Germinal center (tissue), 1 donor: ENCODE results near the gene H2BK1.

Experiments used
- DNase-seq: peaks from one replicate; pipeline ENCODE4 v3.0.0; 2012; ENCODE audit warnings: mixed read lengths, low spot score

H2BK1 gene

DNA sequence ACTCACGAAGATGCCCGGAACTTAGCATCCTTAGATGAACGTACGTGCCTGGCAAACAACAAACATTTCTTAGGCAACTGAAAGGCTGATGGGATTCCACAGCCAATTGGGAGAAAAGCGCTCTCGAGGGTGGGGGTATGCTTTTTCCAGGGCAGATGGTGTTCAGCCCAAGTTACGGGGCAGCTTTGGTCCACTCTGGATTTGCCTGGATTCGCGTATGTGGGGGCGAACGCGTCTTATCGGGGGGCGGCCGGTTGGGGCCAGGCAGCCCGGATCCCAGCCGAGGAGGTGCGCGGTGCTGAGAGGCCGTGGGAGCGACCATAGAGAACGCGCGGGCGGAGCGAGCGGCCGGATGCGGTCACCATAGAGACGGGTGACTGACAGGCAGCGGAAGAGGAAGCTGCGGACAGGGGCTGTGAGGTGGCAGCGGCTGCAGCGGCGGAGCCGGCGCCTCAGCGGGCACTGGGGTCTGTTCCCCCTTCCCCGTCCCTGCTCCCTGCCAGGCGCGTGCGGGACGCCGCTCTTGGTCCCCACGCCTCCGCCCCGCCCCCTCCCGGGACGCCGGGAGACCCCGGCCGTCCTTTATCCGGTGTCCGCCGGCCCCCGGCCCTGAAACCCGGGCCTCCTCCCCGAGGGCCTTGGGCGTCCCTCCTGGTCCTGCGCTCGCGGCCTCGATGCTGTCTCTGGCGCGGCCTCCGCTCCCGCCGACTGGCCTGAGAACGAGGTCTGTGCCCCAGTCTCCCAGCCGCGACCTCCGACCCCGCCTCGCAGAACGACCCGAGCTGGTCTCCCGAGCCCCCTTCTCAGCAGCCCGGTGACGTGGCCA, 22.0 kb upstream of the H2BK1 start, which contains the start of gene CHPF2:
Gene CHPF2 (plus strand): TSS at position 393 of the 826 bp plus-strand sequence. CDS start 1,529 bp downstream, outside the sequence.
- DNase-seq: peak; percentile 93

GRCh38 chr7:151231080-151231479, 20.8 kb upstream of the H2BK1 start:
- DNase-seq: no peak

GRCh38 chr7:151229249-151229648, 19.0 kb upstream of the H2BK1 start:
- DNase-seq: no peak

DNA sequence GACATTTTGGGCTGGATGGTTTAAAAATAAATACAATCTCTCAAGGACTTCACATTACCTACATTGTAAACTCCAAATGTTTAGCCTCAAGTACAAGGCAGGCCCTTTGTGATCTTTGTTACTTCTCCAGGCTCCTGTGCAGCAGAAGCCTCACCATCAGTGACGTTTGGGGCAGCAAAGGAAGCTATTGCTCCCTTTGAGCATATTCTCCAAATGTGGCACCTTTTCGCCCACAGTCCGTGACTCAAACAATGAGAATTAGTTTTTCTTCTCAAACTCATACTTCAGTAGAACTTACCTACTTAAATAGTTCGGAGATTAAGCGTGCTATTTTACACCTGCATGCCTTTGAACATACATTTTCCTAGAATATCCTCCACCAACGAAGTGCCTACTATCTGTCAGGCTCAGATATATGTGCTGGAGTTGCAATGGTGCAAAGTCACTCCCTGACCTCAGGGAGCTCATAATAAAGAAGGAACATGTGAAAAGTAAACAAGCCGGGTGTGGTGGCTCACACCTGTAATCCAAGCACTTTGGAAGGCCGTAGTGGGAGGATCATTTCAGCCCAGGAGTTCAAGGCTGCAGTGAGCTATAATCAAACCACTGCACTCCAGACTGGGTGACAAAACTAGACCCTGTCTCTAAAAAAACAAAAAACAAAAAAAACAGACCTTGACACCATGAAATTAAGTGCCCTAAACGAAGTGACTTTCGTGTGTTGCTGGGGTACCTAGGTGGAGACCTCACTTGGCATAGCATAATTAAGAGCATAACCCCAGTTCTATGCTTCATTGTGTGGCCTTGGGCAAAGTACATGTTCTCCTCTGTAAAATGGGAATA, 18.0 kb upstream of the H2BK1 start:
- no peak for DNase-seq

DNA sequence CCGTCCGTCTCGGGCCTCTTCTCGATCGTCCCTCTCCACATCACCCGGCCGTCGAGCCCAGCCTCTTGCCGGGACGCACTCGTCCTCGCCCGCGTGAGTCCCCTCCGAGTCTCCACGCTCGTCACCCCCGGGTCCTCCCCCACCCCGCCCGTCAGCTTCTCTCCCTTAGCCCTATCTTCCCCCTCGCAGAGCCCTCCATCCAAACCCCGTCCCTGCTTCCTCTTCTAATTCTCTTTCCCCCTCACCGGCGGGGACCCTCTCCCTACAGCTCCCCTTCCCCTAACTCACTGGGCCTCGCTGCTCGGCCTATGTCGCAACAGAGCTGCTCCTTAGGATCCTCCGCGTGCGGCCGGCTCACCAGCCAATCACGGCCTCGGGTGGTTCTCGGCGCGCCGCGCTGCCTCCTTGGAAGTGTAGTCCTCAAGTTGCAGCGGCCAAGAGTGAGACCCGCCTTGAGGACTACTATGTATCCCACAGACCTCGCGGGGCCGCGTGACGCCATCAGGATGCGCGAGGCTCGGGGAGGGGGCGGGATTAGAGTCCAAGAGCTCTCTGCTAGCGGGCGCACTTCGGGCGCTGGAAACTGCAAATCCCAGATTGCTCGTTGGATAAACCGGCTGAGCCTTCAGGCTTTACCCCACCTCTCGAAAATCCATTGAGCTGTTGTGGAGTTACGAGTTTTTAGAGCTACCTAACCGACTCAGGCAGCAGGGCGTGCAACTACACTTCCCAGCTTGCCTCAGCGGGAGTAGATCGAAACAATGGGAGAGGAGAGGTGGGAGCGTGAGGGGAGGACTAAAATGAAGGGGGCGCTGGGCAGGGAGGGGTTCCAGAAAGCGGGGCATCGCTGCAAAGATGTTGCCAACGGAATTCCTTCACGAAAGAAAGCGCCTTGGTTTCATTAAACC, 16.8 kb upstream of the H2BK1 start, which contains the start of gene ABCF2:
Gene ABCF2 (minus strand): TSS at position 331 of the 908 bp plus-strand sequence. CDS start 747 bp downstream, outside the sequence.
- DNase-seq: peak; percentile 98

DNA sequence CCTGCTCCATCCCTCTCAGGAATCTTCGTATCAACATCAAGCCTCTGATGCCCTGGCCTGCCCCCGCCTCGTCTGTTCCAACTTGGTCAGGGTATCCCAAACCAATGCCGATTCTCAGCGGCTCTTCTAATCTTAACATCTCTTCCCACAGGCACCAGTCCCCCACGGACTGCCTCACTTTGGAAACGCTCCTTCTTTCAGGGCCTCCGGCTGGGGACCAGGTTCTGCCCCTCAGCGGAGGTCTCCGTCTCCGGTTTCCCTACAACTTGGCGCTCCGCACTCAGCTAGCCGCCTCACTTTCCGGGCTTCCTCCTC, 16.2 kb upstream of the H2BK1 start:
- DNase-seq: no peak

GRCh38 chr7:151225948-151226510, 15.7 kb upstream of the H2BK1 start:
- DNase-seq: no peak

- DNase-seq: no peak
Observed at GRCh38 chr7:151223728-151224127, 13.4 kb upstream of the H2BK1 start.

DNA sequence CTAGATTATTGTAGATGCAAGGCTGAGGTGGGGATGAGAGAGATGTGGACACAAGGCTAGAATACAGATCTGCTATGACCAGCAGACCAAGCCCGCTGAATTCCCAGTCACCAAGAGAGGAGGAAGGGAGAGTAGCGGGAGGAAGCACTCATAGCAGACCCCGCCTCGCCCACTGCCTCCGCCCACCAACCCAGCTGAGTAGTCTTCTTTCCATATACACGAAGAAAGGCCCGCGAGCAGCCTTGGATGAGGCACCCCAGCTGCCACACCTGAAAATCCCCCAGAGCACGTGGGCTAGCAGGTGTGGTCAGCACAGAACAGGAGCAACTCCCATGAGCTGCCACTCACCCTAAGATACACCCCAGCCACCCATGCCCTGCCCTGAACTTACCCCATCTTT, 7.9 kb upstream of the H2BK1 start:
- no peak for DNase-seq

DNA sequence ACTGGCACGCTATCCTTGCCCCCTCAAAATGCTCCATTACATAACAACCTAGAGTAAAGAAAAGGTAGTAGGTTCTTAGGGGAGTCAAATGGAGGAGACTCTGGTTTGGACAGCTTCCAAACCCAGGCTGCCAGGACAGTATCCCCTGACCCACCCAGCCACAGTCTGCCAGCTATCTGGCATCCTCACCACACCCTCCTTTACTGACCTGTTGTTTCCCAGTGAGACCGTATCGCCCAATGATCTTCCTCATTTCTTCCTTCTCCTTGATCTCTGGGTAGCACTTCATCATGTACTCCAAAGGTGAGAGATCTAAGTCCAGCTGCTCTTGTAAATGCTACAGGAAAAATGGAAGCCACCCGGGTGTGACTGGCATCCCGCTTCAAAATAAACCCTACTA, 5.1 kb upstream of the H2BK1 start:
- no peak for DNase-seq

- no peak for DNase-seq
Observed at GRCh38 chr7:151213826-151214225, 3.5 kb upstream of the H2BK1 start.

DNA sequence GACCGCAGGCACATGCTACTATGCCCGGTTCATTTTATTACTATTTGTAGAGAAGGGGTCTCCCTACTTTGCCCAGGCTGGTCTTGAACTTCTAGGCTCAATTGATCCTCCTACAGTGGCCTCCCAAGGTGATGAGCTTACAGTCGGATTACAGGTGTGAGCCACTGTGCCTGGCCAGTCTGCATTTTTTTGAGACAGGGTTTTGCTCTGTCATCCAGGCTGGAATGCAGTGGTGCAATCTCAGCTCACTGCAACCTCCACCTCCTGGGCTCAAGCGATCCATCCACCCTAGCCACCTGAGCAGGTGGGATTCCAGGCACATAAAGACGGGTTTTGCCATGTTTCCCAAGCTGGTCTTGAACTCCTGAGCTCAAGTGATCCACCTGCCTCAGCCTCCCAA, 2.3 kb upstream of the H2BK1 start:
- DNase-seq: no peak

DNA sequence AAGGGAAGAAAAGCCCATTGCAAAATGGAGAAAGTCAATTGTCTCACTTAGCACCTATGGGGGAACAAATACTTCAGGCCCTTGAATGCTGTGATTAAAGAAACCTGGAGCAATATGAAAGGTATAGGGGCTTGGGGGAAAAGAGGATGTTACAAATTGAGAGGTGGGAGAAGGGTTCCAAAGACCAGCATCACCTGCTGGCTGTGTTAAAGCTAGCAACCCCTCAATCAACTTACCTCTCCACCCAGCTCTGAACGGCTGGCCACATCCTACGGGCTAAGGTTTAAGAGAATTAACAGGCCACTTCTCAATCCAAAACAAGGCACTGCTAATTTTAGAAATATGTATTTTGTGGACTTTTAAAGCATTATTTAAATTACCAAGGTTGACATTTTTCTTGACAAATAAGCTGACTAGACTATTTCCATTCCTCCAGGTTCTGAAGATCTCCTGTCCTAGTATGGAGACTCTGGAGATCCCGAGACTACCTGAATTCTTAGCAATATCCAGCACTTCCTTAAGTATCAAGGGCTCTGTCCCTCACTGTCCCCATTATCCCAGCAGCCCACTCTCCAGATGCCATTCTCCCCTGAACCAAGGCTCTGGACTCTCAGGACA, 976 bp upstream of the H2BK1 start:
- no peak for DNase-seq

DNA sequence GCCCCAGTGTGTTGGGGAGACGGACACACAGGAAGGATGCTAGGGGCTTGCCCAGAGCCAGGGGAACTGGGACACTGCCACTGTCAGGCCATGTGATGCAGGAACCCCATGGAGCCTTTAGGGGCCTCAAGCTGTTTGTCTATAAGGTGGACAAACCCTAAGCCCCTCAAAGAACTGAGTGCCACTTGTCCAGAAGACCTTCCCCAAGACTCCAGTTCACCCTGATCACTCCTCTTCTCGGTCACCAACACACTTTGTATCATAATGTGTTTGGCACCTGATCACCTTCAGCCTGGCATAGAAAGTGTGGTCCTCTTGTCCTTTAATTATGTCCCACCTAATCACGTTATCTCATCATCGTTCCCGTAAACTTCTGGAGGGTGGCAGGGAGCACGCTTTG, 700 bp downstream of the H2BK1 start:
- DNase-seq: no peak

GRCh38 chr7:151208253-151208862, 1.9 kb downstream of the H2BK1 start:
- no peak for DNase-seq

GRCh38 chr7:151207804-151208203, 2.5 kb downstream of the H2BK1 start:
- DNase-seq: no peak

DNA sequence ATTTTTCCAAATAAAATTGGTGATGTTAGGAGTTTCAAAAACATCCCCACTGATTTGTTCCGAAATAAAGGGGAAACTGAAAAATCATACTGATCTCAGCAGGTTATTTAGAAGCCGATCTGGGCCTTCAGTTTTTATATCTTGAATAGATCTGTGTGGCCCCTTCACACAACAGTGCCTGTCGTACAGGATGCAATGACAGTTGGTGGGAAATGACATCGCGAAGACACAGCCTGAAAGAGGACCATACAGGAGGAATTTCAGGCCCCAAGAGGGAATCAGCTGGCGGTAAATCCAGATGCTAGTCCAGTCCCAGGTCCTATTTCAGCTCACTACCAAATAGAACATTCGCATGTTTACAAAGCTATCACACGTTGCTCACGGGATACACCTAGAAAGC, 3.0 kb downstream of the H2BK1 start:
- DNase-seq: no peak

DNA sequence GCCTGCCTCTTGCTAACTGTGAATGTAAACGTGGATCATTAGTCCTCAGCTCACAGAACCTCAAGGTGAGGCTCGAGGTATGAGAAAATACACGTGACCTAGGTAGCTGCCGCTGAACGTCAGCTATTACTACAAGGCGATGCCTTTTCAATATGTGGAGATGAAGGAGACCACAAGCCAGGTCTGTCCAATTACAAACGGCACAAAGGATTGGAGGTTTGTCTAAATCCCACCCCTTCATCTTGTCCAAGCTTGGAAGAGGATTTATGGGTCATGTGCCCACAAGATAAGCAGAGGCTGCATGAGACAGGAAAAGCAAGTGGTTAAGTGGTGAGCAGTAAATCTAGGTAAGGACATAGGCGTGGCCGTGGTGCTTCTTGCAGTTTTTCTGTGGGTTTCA, 3.4 kb downstream of the H2BK1 start:
- DNase-seq: no peak

DNA sequence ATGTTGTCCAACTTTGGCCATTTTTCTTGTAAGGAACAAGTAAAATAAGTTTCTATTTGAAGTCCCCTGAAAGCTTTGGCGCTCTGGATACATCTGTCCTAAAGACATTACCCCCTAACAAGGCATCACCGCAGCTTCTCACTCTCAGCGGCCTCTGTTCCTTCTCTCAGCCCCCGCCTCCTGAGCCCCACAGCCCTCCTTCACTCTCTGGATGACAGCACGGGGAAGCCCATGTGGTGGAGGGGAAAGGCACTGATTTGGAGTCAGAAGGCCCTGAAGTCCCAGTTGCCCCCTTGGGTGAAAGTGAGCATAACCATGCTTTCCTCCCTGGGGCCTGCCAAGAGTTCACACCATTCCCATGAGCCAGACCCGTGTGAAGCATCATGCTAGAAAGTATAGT, 4.6 kb downstream of the H2BK1 start:
- no peak for DNase-seq

- DNase-seq: no peak
Observed at GRCh38 chr7:151204383-151205032, 5.8 kb downstream of the H2BK1 start.
